ENCODE results near the gene HIF3A.

Gene HIF3A

GRCh38 chr19:46337487-46337886 lies 40.6 kb downstream of the HIF3A start:
- DNase-seq = no peak

GRCh38 chr19:46339446-46339845 lies 42.6 kb downstream of the HIF3A start:
- DNase-seq = no peak

DNA sequence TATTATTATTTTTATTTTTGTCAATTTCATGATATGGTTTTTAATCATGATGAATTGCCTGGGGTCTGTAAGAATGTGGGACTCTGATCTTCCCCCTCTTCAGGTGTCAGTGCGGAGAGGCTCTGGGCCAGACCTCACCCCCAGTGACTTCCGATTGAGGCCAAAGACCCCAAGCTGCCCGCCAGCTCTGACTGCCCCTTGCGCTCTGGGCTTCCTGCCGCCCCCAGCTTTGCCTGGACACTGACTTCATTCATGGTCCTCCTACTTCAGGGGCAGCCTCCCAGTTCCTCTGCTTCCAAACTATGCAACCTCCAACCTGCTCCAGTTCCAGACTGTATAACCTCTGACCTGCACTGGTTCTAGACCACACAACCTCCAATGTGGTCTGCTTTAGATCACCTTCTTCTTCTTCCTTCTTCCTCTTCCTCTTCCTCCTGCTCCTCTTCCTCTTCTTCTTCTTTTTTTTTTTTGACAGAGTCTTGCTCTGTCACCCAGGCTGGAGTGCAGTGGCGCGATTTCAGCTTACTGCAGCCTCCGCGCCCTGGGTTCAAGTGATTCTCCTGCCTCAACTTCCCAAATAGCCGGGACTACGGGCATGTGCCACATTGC lies 43.3 kb downstream of the HIF3A start:
- no peak for DNase-seq

DNA sequence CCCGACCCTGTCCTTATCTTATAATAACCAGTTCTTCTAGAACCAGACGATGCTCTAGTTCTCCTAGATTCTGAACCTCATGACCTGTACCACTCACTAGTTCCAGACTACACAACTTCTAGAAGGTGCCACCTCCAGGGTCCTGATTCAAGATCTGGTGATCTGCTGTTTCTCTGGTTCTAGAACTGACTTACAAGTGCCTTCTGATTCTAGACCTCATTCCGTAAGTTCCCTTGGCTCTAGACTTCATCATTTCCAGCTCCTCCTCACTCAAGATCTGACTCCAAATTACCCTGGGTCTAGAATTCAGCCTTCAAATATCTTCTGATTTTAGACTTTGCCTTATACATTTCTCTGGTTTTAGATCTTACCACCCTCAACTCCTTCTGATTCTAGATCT lies 45.1 kb downstream of the HIF3A start:
- no peak for DNase-seq

- no peak for DNase-seq
These were observed 47.5 kb downstream of the HIF3A start for GRCh38 chr19:46344363-46344762.

- DNase-seq = no peak
These were observed 48.3 kb downstream of the HIF3A start for GRCh38 chr19:46345157-46345556.

DNA sequence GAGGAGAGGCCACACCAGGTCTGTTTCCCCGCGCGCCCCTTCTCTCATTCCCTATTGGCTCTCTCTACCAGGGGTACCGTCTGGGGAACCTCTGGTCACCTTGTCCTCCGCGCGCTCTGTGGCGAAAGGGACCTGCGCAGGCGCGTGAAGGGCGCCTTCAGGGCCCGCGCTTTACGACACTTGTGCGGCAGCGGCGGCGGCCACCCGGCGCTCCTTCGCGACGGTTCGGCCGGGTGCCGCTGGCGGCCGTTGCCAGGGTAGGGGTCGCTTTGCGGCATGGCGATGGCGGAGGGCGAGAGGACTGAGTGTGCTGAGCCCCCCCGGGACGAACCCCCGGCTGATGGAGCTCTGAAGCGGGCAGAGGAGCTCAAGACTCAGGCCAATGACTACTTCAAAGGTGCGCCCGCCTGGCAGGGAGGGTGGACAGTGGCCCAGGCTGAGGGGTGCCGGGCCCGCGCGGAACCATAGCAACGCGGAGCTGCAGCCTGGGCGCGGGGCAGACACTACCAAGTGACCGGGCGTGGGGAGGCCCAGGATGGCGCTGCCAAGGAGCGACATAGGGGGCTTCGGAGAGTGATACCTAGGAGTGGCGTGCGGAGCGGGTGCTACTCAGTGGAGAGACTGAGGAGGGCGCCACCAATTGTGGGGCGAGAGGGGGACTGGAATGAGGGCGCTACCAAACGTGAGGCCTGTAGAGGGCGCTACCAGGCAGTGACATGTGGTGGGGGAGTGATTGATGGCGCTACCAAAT lies 50.2 kb downstream of the HIF3A start, which contains the start of gene PPP5C:
Gene PPP5C (plus strand): TSS at position 267 of the 751 bp plus-strand sequence. CDS start 10 bp downstream, at position 277.
- peak; percentile 87 to 94 for DNase-seq

DNA sequence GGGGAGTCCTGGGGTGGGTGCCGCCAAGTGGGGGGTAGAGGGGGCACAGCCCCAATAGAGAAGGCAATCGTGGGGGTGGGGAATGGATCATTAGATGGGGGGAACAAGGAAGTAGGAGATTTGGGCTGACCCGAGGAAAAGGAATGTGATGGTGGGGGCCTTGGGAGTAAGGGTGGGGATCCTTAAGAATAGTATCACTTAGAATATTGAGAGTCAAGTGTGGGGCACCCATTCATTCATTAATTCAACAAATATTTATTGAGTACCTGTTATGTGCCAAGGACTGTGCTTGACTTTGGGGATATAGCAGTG lies 50.7 kb downstream of the HIF3A start:
- DNase-seq = no peak

DNA sequence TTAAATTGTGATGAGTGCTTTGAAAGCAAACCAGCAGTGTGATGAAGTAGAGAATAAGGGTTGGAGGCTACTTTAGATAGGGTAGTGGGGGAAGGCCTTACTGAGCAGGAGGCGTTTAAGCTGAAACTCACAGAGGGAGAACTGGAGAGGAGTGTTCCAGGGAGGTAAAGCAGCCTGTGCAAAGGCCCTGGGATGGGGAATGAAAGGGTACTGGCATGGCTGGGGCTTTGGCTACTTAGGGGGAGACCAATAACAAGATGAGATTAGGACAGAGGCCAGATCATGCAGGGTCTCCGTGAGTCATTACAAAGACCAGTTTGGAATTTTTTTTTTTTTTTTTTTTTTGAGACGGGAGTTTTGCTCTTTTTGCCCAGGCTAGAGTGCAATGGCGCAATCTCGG lies 51.1 kb downstream of the HIF3A start:
- DNase-seq = no peak

- no peak for DNase-seq
These were observed 52.6 kb downstream of the HIF3A start for GRCh38 chr19:46349311-46349993.

DNA sequence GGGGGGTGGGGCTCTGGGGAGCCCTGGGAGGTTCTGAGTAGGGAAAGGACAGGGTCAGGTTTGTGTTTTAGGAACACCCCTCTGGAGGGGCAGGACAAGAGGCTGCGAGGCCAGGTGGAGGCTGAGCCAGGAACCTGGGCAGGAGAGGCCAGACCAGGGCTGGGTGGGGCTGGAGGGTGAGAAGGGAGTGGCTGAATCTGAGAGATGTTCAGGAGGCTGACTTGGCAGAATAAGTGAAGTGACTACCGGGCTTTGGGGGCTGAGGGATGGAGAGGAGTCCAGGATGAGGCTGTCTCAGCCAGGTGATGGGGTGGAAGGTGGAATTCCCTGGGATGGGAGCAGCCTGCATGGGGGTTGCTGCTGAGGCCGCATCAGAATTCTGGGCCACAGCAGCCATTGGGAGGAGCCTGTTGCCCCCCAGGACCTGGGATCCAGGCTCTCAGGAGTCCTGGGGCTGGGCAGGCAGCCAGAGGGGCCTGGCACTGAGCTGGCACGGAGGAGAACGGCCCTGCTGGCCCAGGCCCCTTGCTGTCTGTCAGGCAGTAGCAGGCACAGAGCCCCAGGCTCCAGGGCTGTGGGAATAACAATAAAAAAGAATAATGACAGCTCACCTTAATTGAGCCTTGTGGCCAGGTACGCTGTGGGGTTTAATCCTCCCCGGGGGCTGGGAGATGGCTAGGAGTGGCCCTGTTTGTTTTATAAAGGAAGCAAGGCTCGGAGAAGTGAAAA lies 53.4 kb downstream of the HIF3A start:
- no peak for DNase-seq

GRCh38 chr19:46350758-46351159 lies 53.9 kb downstream of the HIF3A start:
- no peak for DNase-seq

DNA sequence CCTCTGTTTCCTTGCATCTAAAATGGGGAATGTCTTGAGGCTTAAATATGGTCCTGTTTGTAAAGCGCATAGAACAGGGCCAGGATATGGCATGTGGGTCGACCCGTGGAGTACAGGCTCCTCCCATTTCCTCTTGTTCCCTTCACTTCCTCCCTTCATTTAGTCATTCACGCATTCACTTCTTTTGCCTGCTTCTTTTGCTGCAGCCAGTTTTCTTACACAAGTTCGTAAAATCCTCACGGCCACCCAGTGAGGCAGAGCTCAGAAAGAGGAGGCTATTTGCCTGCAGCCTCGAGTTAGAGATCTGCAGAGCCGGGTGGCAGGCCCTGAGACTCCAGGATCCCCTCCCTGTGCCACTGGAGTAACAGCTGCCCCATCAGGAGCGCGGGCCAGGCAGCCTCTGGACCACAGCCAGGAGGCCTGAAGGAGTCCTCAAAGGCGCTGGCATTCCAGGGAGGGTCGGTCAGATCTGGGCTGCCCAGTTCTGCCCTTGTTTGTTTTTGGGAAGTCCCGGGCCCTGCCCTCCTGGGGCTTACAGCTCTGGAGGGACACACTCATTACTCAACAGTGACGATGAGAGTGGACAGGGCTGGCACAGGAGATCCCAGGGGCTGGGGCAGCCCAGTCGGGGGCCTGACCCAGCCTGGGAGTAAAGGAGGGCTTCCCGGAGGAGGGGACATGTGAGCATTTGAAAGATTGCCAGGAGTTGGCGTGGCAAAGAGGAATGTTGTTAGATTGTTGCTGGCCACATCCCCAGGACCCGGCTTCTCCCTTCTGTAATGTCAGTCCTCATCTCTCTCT lies 54.6 kb downstream of the HIF3A start:
- no peak for DNase-seq

DNA sequence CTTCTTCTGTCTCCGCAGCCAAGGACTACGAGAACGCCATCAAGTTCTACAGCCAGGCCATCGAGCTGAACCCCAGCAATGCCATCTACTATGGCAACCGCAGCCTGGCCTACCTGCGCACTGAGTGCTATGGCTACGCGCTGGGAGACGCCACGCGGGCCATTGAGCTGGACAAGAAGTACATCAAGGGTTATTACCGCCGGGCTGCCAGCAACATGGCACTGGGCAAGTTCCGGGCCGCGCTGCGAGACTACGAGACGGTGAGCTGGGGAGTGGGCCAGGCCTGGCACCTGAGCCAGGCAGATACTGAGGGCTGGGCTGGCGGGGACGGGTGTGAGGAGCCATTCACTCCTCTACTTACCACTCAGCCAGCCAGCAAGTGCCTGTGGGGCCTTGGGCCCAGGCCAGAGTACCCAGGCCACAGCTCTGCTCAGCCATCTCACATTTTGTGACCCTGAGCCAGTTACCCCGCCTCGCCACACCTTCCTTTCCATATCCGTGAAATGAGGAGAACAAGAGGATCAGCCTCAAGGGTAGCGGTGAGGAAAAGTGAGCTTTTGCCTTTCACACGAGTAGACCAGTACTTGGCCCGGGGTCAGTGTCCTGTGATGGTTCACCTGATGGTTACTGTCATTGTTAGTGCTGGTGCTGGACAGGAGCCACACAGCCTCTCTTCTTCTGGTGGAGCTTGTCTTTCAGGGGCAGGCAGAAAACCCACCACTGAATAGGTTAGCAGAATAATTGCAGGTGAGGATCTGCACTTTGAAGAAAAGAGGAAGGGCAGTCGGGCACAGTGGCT lies 57.1 kb downstream of the HIF3A start:
- no peak for DNase-seq

DNA sequence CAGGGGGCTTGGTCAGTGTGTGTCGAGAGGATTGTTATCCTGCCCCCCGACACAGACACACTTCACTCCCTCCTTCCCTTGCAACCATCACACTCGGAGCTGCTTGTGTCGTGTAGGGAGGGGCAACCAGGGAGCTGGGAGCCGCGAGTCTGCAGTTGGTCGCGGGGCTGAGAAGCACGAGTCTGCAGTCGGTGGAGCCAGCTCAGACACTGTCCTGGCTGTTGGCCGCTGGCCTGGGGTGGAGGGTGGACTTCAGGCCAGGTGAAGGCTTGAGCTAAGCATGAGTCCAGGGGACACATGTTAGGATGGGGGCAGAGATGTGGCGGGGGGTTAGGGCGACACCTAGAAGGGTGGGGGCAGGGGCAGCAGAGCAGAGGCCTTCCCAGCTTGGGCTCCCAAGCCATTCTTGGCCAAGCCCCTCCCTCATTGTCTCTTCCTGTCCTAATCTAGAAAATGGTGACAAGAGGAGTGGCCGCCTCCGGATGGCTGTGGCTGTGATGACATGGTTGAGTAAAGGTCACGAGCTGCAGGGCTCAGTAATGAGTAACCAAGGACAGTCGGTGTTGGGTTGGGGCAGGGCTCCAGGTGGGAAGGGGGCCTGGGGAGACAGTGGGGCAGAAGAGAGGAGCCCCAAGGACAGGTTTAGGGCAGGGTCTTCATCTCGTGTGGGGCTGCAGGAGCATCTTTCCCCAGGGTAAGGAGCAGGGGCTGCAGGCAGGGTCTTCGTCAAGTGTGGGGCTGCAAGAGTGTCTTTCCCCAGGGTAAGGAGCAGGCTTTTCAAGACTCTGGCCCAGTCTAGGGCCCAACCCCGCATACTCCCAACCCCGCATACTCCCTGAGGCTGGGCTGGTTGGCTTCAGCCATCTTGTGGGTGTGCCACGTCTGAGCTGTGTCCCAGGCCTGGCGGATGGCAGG lies 58.6 kb downstream of the HIF3A start:
- DNase-seq = no peak

GRCh38 chr19:46356149-46357055 lies 59.6 kb downstream of the HIF3A start:
- no peak for DNase-seq

DNA sequence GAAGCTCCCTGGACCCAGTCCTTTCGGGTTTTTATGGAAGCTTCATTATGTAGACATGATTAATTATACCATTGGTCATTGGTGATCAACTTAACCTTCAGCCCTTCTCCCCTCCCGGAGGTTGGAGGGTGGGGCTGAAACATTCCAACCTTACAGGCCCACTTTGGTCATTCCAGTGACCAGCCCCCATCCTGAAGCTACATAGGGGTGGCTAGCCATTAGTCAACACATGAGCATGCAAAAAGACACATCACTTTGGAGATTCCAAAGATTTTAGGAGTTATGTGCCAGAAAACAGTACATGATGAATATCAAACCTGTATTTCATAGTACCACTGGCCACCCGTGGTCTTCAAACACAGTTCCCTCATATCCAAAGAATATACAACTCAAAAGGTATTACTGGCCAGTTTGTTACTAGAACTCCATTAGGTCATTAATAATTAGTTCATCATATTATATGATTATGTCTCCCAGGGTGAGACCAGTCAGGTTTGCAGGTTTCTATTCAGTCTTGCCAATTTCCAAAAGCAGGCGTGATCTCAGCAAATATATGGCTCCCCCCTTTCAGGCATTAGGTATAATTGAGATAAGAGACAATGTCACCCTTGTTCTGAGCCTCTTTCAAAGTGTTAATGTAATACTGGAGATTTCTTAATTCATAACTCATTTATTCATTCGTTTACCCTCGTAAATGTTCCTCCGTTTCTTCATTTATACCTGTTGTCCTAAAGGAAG lies 61.2 kb downstream of the HIF3A start:
- DNase-seq = no peak

- DNase-seq = no peak
These were observed 65.1 kb downstream of the HIF3A start for GRCh38 chr19:46361915-46362314.

DNA sequence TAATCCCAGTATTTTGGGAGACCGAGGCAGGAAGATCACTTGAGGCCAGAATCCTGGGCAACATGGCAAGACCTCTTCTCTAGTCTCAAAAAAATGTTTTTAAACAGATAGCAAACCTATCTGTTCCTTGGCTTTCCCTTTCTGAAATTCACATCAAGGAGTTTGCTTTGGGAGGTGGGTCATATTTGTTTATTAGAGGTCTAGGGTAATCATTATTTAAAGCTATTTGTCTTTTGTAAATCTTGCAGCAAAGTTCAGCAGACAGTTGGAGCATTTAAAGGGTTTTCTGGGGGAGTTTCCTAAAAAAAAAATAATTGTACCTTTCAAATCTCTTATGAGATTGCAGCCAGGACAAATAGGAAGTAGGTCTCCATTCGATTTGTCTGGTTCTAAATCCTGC lies 67.5 kb downstream of the HIF3A start:
- DNase-seq = no peak

Data from SHP77 (cell line).